Keratinocyte (primary cell): ENCODE results near the gene RPUSD3. TPM values are rescaled to one million over a fixed set of nuclear protein-coding genes. Genes with fewer than 3 reads are reported as not detected.

Experiments
- DNase-seq: peaks from one replicate; pipeline ENCODE4 v3.0.0-alpha.2; 2011; ENCODE audit warnings: low read depth, missing footprints, low spot score
- FAIRE-seq: peaks from 2 replicates; lab custom pipeline; 2011; peaks lifted over from hg19 to GRCh38; lab: Jason Lieb, UNC
- H2AFZ ChIP-seq: 2 replicates; pipeline ENCODE4 v1.6.0; 2012; ENCODE audit warnings: low read length, control low read depth, inconsistent platforms; ENCODE audit not compliant: control insufficient read depth
- H3K27ac ChIP-seq: 2 replicates; pipeline ENCODE4 v1.5.1; 2011; ENCODE audit warnings: low read length; ENCODE audit not compliant: control insufficient read depth, insufficient read depth
- H3K27me3 ChIP-seq: 3 replicates; pipeline ENCODE4 v1.6.0; 2011; ENCODE audit warnings: low read length; ENCODE audit not compliant: control insufficient read depth, insufficient read depth; ENCODE audit errors: extremely low read depth
- H3K36me3 ChIP-seq, 2 experiments: 2 replicates in 1 of 2; 3 replicates in 1 of 2; pipeline ENCODE4 v1.5.1; 2011; ENCODE audit warnings: low read length in 2 of 2, mild to moderate bottlenecking in 1 of 2; ENCODE audit not compliant: control insufficient read depth in 2 of 2, insufficient read depth in 2 of 2; ENCODE audit errors: extremely low read depth in 1 of 2
- H3K4me1 ChIP-seq: 3 replicates; pipeline ENCODE4 v1.5.1; 2011; ENCODE audit warnings: low read length; ENCODE audit not compliant: control insufficient read depth, insufficient read depth; ENCODE audit errors: extremely low read depth
- H3K4me2 ChIP-seq: 3 replicates; pipeline ENCODE4 v1.6.0; 2011; ENCODE audit warnings: low read depth, low read length; ENCODE audit not compliant: control insufficient read depth, insufficient read depth; ENCODE audit errors: extremely low read depth
- H3K4me3 ChIP-seq, 3 experiments: fragments of 200-600 bp in 1 of 3; sonication (generic) in 1 of 3; 2 replicates in 2 of 3; 3 replicates in 1 of 3; pipeline ENCODE4 v1.5.1; 2011 to 2016; ENCODE audit warnings: low read length in 3 of 3, mild to moderate bottlenecking in 3 of 3, control low read depth in 2 of 3, inconsistent platforms in 1 of 3, low read depth in 1 of 3, mixed read lengths in 1 of 3, mixed run types in 1 of 3, moderate library complexity in 1 of 3; ENCODE audit not compliant: control insufficient read depth in 2 of 3, insufficient read depth in 2 of 3; ENCODE audit errors: extremely low read depth in 1 of 3
- H3K79me2 ChIP-seq: 2 replicates; pipeline ENCODE4 v1.6.0; 2012; ENCODE audit warnings: low read length; ENCODE audit not compliant: control insufficient read depth, insufficient read depth
- H3K9ac ChIP-seq: 3 replicates; pipeline ENCODE4 v1.6.0; 2011; ENCODE audit warnings: low read length; ENCODE audit not compliant: control insufficient read depth, insufficient read depth; ENCODE audit errors: extremely low read depth
- H3K9me1 ChIP-seq: 3 replicates; pipeline ENCODE4 v1.6.0; 2011; ENCODE audit warnings: low read length; ENCODE audit not compliant: control insufficient read depth, insufficient read depth; ENCODE audit errors: extremely low read depth
- H3K9me3 ChIP-seq: 2 replicates; pipeline ENCODE4 v1.5.1; 2012; ENCODE audit warnings: low read depth, low read length; ENCODE audit not compliant: control insufficient read depth
- H4K20me1 ChIP-seq: 3 replicates; pipeline ENCODE4 v1.6.0; 2011; ENCODE audit warnings: low read length; ENCODE audit not compliant: control insufficient read depth, insufficient read depth; ENCODE audit errors: extremely low read depth
- EZH2 ChIP-seq: IDR thresholded peaks from one replicate; pipeline ENCODE4 v1.6.1; 2012; ENCODE audit warnings: inconsistent platforms, mild to moderate bottlenecking, low read length, moderate library complexity
- dilution Hi-C: fragments of 300-500 bp; cut with MboI; formaldehyde crosslinking; loops from one replicate; pipeline ENCODE4 v1.7.0; 2020; ENCODE audit warnings: low sequenced_read_pairs; ENCODE audit not compliant: extremely low pct_ligation_motif_present
- polyA plus RNA-seq, 5 experiments: library from polyadenylated mRNA; depleted of rRNA in 3 of 5; stranded (reverse) in 3 of 5; stranded (forward) in 1 of 5; unstranded in 1 of 5; fragments of >200 nt; gene quantifications; 1 replicate in 1 of 5; 2 replicates in 3 of 5; 3 replicates in 1 of 5; pipeline versions ENCODE4 v1.2.1 to v1.2.3, GENCODE V29; 2011 to 2012; ENCODE audit warnings: missing spikeins in 2 of 5, low read depth in 1 of 5, low replicate concordance in 1 of 5
- TF ChIP-seq, protein P1 (sequence below), 3 experiments: IDR thresholded peaks in 1 of 3; conservative IDR thresholded peaks in 1 of 3; optimal IDR thresholded peaks in 1 of 3; 2 replicates in 2 of 3; 3 replicates in 1 of 3; pipeline versions ENCODE3 to v1.5.1; 2011; ENCODE audit warnings: low read length in 3 of 3, mild to moderate bottlenecking in 3 of 3, moderate library complexity in 2 of 3, control low read depth in 1 of 3, inconsistent platforms in 1 of 3; ENCODE audit not compliant: insufficient read depth in 2 of 3; ENCODE audit errors: extremely low read depth in 1 of 3

The RPUSD3 gene
- polyA plus RNA-seq, 1 donor (not counting 4 experiments of a cell fraction or from before 2014, with no cell fraction given), result 31.5 TPM

DNA sequence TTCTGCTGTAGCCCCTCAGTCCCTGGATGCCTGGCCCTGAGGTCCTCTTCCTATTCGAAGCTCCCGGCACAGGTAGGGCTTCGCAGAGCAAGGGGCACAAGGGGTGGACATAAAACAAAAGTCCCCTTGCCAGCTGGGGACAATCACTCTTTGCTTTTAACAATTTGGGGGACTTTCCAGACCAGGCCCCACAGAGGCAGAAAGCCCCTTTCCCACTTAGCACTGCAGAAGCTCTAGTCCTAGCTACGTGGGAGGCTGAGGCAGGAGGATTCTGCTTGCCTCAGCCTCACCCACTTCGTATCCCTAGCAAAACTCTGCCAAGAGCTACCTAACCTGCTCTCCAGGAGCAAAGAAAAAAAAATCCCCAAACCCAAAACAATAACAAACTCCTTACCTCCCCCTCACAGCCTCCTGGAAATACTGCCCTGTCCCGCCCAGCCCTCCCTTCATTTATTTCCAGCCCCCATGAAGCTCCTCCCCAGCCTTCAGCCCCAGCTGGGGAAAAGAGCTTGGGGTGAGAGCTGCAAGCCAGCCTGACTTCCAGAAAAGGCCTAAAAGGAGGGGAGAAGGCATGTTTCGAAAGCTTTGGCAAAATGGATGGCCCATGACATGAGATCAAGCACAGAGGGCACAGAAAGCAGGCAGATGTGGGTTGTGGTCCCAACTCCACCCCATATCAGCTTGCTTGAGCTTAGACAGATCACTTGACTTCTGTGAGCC lies 36.2 kb upstream of the RPUSD3 start, which contains the start of gene CIDEC:
TSS of gene CIDEC (minus strand) at position 424 of the 720 bp plus-strand sequence. CDS start 1,767 bp downstream, outside the sequence.
- FAIRE-seq (no peak), DNase-seq (no peak)
- H2AFZ ChIP-seq, result no peak within 1 kb of the TSS
- no peaks in the 10 kb centered on the region for H3K27me3 ChIP-seq
- dilution Hi-C loops, result no loop called here
- TF ChIP-seq EZH2, result no peak
- no peak within 1 kb of the TSS for H3K9ac ChIP-seq
- H3K4me1 ChIP-seq, result peaks cover 18% of the 10 kb centered on the region
- H3K36me3 ChIP-seq, result no peaks in the 10 kb centered on the region
- no peaks in the 10 kb centered on the region for H3K9me1 ChIP-seq
- no peaks in the 10 kb centered on the region for H4K20me1 ChIP-seq
- H3K79me2 ChIP-seq, result no peaks in the 10 kb centered on the region
- H3K27ac ChIP-seq, result no peak within 1 kb of the TSS
- H3K4me3 ChIP-seq, result no peak within 1 kb of the TSS
- H3K4me2 ChIP-seq, result no peak within 1 kb of the TSS
- no peaks in the 10 kb centered on the region for H3K9me3 ChIP-seq

DNA sequence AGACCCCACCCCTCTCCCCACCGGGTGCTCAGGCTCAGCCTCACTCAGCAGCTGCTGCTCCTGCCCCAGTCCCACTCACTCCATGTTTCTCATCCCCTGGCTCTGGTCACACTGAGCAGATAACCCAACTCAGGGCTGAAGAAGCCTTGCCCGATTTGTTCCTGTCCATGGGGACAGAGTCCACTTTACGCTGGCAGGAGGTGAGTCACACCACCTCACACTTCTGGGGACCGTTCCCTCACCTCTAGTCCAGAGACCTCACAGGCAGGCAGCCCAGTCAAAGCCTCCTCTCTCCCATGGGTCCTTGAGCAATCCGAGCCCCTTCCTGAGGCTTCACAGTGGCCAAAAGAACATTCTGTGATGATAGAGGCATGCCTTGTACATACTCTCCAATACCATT lies 34.9 kb upstream of the RPUSD3 start:
- H3K27me3 ChIP-seq, result no peaks in the 10 kb centered on the region
- no peak for FAIRE-seq
- H3K4me2 ChIP-seq, result no peak overlapping the region
- no peak overlapping the region for H3K4me3 ChIP-seq
- no peak for TF ChIP-seq EZH2
- TF ChIP-seq, protein P1, sequence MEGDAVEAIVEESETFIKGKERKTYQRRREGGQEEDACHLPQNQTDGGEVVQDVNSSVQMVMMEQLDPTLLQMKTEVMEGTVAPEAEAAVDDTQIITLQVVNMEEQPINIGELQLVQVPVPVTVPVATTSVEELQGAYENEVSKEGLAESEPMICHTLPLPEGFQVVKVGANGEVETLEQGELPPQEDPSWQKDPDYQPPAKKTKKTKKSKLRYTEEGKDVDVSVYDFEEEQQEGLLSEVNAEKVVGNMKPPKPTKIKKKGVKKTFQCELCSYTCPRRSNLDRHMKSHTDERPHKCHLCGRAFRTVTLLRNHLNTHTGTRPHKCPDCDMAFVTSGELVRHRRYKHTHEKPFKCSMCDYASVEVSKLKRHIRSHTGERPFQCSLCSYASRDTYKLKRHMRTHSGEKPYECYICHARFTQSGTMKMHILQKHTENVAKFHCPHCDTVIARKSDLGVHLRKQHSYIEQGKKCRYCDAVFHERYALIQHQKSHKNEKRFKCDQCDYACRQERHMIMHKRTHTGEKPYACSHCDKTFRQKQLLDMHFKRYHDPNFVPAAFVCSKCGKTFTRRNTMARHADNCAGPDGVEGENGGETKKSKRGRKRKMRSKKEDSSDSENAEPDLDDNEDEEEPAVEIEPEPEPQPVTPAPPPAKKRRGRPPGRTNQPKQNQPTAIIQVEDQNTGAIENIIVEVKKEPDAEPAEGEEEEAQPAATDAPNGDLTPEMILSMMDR (optimal IDR thresholded peaks at IDR 0.05 in 1 of 3, IDR thresholded peaks at IDR 0.05 in 1 of 3, conservative IDR thresholded peaks at IDR 0.05 in 1 of 3; ENCODE audit: extremely low read depth in 1 of 3, insufficient read depth in 2 of 3, low read length in 3 of 3), result no peak
- peaks cover 5% of the 10 kb centered on the region for H3K4me1 ChIP-seq
- dilution Hi-C loops, result no loop called here
- H3K36me3 ChIP-seq, result no peaks in the 10 kb centered on the region
- H3K79me2 ChIP-seq, result no peaks in the 10 kb centered on the region
- no peak overlapping the region for H3K27ac ChIP-seq
- no peak for DNase-seq
- H4K20me1 ChIP-seq, result no peaks in the 10 kb centered on the region
- H3K9me3 ChIP-seq, result no peaks in the 10 kb centered on the region
- no peak overlapping the region for H3K9ac ChIP-seq
- no peak overlapping the region for H2AFZ ChIP-seq
- H3K9me1 ChIP-seq, result no peaks in the 10 kb centered on the region
